Hematopoietic multipotent progenitor cell treated with erythropoietin and hydrocortisone succinate and interleukin-3 and kit ligand, for 6 days (in vitro differentiated cells): Measurements from ENCODE around the gene ANK3.

Experiments used
- DNase-seq: peaks from one replicate; pipeline ENCODE4 v3.0.0-alpha.2; 2015

Gene ANK3

GRCh38 chr10:60413306-60414012 lies 23.8 kb upstream of the ANK3 start:
- DNase-seq = no peak

GRCh38 chr10:60410970-60411369 lies 21.3 kb upstream of the ANK3 start:
- no peak for DNase-seq

- DNase-seq = no peak
Measured at GRCh38 chr10:60409202-60409601, 19.5 kb upstream of the ANK3 start.

GRCh38 chr10:60406182-60406581 lies 16.5 kb upstream of the ANK3 start:
- DNase-seq = no peak

- no peak for DNase-seq
Measured at GRCh38 chr10:60405172-60405571, 15.5 kb upstream of the ANK3 start.

- DNase-seq = no peak
Measured at GRCh38 chr10:60403168-60403873, 13.6 kb upstream of the ANK3 start.

GRCh38 chr10:60400366-60400765 lies 10.7 kb upstream of the ANK3 start:
- DNase-seq = no peak

GRCh38 chr10:60399328-60399727 lies 9.7 kb upstream of the ANK3 start:
- DNase-seq = no peak

- DNase-seq = no peak
Measured at GRCh38 chr10:60397792-60398191, 8.1 kb upstream of the ANK3 start.

GRCh38 chr10:60396766-60397165 lies 7.1 kb upstream of the ANK3 start:
- DNase-seq = no peak

- no peak for DNase-seq
Measured at GRCh38 chr10:60395711-60396110, 6.0 kb upstream of the ANK3 start.

GRCh38 chr10:60394446-60394845 lies 4.8 kb upstream of the ANK3 start:
- DNase-seq = no peak

- no peak for DNase-seq
Measured at GRCh38 chr10:60390224-60390626, 550 bp upstream of the ANK3 start.

- DNase-seq = no peak
Measured at GRCh38 chr10:60388709-60389301, 870 bp downstream of the ANK3 start.

GRCh38 chr10:60388116-60388625 lies 1.5 kb downstream of the ANK3 start:
- no peak for DNase-seq

GRCh38 chr10:60387531-60387930 lies 2.1 kb downstream of the ANK3 start:
- no peak for DNase-seq

- no peak for DNase-seq
Measured at GRCh38 chr10:60385399-60385738, 4.3 kb downstream of the ANK3 start.

GRCh38 chr10:60384708-60385398 lies 4.8 kb downstream of the ANK3 start:
- no peak for DNase-seq

- no peak for DNase-seq
Measured at GRCh38 chr10:60384011-60384410, 5.7 kb downstream of the ANK3 start.

- DNase-seq = no peak
Measured at GRCh38 chr10:60382946-60383681, 6.6 kb downstream of the ANK3 start.

GRCh38 chr10:60380781-60381180 lies 8.9 kb downstream of the ANK3 start:
- DNase-seq = no peak

- no peak for DNase-seq
Measured at GRCh38 chr10:60377955-60378354, 11.7 kb downstream of the ANK3 start.

- DNase-seq = no peak
Measured at GRCh38 chr10:60377042-60377352, 12.7 kb downstream of the ANK3 start.
